Skeletal muscle tissue (tissue), 4 donors: Measurements from ENCODE around the gene DRC3. TPM values are rescaled to one million over a fixed set of nuclear protein-coding genes. Genes with fewer than 3 reads are reported as not detected.

Experiments used
- H3K27ac ChIP-seq: one replicate; pipeline ENCODE4 v1.7.0; 2013; ENCODE audit warnings: mild to moderate bottlenecking, low read depth, low read length, inconsistent platforms
- H3K27me3 ChIP-seq, 3 donors: one replicate each; pipeline ENCODE4 v1.7.0; 2013; ENCODE audit warnings: low read length in 3 of 3; ENCODE audit not compliant: control insufficient read depth in 3 of 3, insufficient read depth in 3 of 3
- H3K36me3 ChIP-seq, 3 donors: one replicate each; pipeline ENCODE4 v1.7.0; 2013; ENCODE audit warnings: low read length in 3 of 3; ENCODE audit not compliant: control insufficient read depth in 3 of 3, insufficient read depth in 3 of 3
- H3K4me1 ChIP-seq, 3 donors: one replicate each; pipeline ENCODE4 v1.7.0; 2013; ENCODE audit warnings: low read length in 3 of 3, mild to moderate bottlenecking in 3 of 3; ENCODE audit not compliant: control insufficient read depth in 3 of 3, insufficient read depth in 3 of 3
- H3K4me3 ChIP-seq, 3 donors: one replicate each; pipeline ENCODE4 v1.7.0; 2013; ENCODE audit warnings: low read length in 3 of 3
- H3K9ac ChIP-seq, 3 donors: one replicate each; pipeline ENCODE4 v1.7.0; 2013; ENCODE audit warnings: low read length in 3 of 3, mild to moderate bottlenecking in 3 of 3, moderate library complexity in 2 of 3, low read depth in 1 of 3
- H3K9me3 ChIP-seq, 3 donors: one replicate each; pipeline ENCODE4 v1.7.0; 2013; ENCODE audit warnings: low read length in 3 of 3; ENCODE audit not compliant: control insufficient read depth in 3 of 3
- total RNA-seq: library from RNA; depleted of rRNA; stranded (reverse); fragments of >200 nt; gene quantifications from one replicate; pipeline ENCODE4 v1.2.3, GENCODE V29; 2014
- donor health status: Osteomylitis.

The DRC3 gene
- total RNA-seq, 1 donor from 2014 or later = 1.0 TPM

DNA sequence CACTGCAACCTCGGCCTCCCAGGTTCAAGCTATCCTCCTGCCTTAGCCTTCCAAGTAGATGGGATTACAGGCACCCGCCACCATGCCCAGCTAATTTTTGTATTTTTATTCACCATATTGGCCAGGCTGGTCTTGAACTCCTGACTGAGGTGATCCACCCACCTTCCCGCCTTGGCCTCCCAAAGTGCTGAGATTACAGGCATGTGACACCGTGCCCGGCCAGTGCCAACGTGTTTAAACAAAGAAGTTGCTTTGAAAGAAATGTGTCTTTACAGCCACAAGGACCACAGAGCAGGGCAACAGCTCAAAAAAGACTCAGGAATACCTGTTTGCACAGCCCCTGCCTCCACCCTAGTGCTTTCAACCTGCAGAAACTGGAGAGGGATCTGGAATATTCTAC is 41.3 kb downstream of the DRC3 start:
- no peaks in the 10 kb centered on the region for H3K27me3 ChIP-seq
- H3K27ac ChIP-seq = no peak overlapping the region
- H3K9me3 ChIP-seq = no peaks in the 10 kb centered on the region
- H3K9ac ChIP-seq = no peak overlapping the region
- no peak overlapping the region for H3K4me3 ChIP-seq
- H3K4me1 ChIP-seq = peaks cover 7 to 8% (median 8%) of the 10 kb centered on the region in 3 donors
- H3K36me3 ChIP-seq = peaks cover 17 to 23% (median 20%) of the 10 kb centered on the region in 3 donors

DNA sequence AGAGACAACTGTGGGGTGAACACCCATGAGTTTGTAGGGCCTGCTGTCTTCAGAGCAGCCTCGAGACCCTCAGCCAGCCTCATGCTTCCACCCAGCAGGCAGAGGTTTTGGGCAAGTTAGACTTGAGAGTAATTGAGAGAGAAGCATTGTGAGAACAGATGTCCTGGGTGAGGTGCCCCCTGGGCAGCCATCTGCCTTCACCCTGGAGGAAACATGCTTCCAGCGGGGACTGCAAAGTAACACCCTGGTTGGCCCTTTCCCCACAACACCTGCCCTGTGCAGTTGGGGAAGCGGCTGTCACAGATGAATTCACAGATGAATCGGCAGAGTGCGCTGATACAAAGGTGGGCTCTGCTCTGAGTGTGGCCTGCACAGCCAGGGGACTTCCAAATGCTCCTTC is 42.9 kb downstream of the DRC3 start:
- Histone ChIP-seq H3K9ac (no peak overlapping the region), H3K9me3 (no peaks in the 10 kb centered on the region), H3K27me3 (no peaks in the 10 kb centered on the region), H3K27ac (no peak overlapping the region), H3K4me1 (peaks cover 8 to 10% (median 8%) of the 10 kb centered on the region in 3 donors), H3K36me3 (peaks cover 17 to 20% (median 20%) of the 10 kb centered on the region in 3 donors), H3K4me3 (no peak overlapping the region)

DNA sequence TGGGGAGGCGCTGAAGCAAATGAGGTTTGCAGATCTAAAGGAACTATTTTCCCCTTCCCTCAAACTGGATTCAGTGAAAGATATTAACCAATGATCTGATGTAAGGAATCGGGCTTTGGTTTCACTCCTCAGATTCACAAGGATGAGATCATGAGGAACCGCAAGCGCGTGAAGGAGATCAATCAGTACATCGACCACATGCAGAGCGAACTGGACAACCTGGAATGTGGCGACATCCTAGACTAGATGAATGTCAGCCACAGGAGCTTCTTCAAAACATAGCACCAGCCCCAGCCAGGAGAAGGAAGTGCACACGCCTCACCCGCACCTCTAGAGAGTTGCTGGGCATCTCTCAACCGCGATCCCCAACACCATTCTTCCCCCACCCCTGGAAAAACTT is 43.8 kb downstream of the DRC3 start:
- H3K9ac ChIP-seq = no peak overlapping the region
- H3K27me3 ChIP-seq = no peaks in the 10 kb centered on the region
- H3K9me3 ChIP-seq = no peaks in the 10 kb centered on the region
- no peak overlapping the region for H3K27ac ChIP-seq
- H3K4me1 ChIP-seq = peaks cover 11 to 16% (median 13%) of the 10 kb centered on the region in 3 donors
- no peak overlapping the region for H3K4me3 ChIP-seq
- H3K36me3 ChIP-seq = peaks cover 17 to 21% (median 19%) of the 10 kb centered on the region in 3 donors

DNA sequence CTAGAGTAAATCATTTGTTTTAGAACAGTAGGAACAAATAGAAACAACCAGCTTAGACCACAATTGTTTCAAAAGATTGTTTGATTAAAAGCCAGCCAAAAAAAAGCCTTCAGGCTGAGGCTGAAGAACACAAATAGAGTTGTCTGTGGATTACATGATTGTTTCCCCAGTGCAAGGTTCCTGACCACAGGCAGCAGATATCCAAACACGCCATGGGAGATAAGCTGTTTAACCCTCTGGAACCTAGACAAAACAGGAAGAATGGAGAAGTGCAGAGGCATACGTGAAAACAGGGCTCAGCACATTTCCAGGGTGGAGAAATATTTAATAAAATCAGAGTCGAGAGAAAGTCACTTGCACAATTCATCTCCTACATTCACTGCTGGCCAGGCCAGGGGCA is 45.3 kb downstream of the DRC3 start:
- no peaks in the 10 kb centered on the region for H3K27me3 ChIP-seq
- peaks cover 15 to 21% (median 19%) of the 10 kb centered on the region in 3 donors for H3K36me3 ChIP-seq
- H3K9me3 ChIP-seq = no peaks in the 10 kb centered on the region
- peaks cover 14 to 17% (median 17%) of the 10 kb centered on the region in 3 donors for H3K4me1 ChIP-seq
- no peak overlapping the region for H3K27ac ChIP-seq
- no peak overlapping the region for H3K4me3 ChIP-seq
- no peak overlapping the region for H3K9ac ChIP-seq

DNA sequence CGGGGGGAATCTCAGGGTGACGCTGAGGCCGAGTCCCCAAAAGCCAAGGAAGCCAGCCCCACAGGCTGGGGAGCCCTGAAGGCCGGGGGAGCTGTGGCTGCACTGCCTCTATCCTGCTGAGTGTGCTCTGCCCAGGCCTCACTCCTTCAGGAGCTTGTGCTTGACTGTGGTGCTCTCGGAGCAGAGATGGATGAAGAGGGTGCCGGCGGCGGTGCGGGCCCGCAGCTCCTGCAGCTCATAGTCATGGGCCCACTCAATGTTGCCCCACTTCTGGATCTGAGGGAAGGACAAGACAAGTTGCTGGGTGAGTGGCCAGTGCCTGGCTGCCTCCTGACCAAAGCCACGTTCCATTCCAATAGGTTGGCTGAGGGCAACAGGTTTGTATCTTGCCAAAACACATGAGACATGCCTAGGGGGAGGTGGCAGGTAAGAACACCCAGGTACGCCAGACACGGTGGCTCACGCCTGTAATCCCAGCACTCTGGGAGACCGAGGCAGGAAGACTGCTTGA is 45.8 kb downstream of the DRC3 start:
- Histone ChIP-seq H3K9ac (no peak overlapping the region), H3K36me3 (peaks cover 15 to 19% (median 19%) of the 10 kb centered on the region in 3 donors), H3K4me3 (no peak overlapping the region), H3K27ac (no peak overlapping the region), H3K27me3 (no peaks in the 10 kb centered on the region), H3K4me1 (peaks cover 14 to 17% (median 17%) of the 10 kb centered on the region in 3 donors), H3K9me3 (no peaks in the 10 kb centered on the region)

DNA sequence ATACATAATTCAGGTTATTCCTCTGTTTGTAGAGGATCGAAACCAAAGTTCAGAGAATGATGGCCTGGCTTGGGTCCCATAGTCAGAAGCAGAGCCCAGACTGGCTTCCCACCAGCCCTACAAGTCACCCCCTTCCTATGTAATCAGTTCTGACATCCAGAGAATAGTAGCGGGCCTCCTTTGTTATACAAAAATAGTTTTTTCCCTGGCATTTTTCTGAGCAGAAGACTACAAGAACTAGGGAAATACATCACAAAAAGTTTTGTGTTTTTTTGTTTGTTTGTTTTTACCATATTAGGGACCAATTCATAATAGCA is 47.1 kb downstream of the DRC3 start:
- H3K27me3 ChIP-seq = no peaks in the 10 kb centered on the region
- H3K9ac ChIP-seq = no peak overlapping the region
- peaks cover 15 to 26% (median 23%) of the 10 kb centered on the region in 3 donors for H3K36me3 ChIP-seq
- H3K9me3 ChIP-seq = no peaks in the 10 kb centered on the region
- H3K4me3 ChIP-seq = no peak overlapping the region
- no peak overlapping the region for H3K27ac ChIP-seq
- peaks cover 14 to 17% (median 17%) of the 10 kb centered on the region in 3 donors for H3K4me1 ChIP-seq

DNA sequence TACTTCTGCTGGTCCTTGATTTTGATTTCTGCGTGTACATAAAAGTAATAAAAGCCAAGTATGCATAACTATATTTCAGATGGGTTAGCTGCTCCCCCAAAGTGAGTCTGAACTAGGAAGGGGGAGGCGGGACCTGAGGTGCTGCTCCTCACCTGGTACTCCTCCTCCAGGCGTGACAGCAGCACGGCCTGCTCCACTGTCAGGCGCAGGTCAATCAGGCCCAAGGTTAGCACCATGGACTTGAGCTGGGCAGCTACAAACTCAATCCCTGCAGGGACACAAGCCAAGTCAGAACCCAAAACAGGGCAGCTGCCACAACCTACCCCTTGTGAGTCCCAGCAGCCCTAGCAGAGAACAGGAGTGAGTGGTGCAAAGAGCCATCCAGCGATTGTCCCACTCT is 48.3 kb downstream of the DRC3 start:
- H3K4me3 ChIP-seq = no peak overlapping the region

DNA sequence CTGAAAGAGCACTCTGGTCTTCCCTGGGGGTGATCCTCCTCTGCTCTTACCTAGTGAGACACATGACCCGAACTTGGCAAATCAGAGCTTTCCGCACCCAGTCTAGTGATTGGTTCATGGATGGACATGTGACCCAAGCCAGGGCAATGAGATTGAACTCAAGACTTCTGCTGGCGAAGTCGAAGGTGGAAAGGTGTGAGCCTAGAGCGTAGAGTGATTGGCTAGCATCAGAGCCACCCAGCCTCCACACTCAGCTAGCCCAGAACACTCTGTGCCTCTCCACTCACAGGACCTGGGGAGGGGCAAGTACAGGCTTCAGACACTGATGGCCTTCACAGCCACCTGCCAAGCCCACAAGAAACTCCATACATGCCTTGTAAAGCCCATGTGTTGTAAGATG is 48.7 kb downstream of the DRC3 start:
- no peak overlapping the region for H3K4me3 ChIP-seq
- H3K27me3 ChIP-seq = no peaks in the 10 kb centered on the region
- H3K27ac ChIP-seq = no peak overlapping the region
- no peaks in the 10 kb centered on the region for H3K9me3 ChIP-seq
- peaks cover 14 to 24% (median 20%) of the 10 kb centered on the region in 3 donors for H3K4me1 ChIP-seq
- H3K36me3 ChIP-seq = peaks cover 8 to 21% (median 15%) of the 10 kb centered on the region in 3 donors
- no peak overlapping the region for H3K9ac ChIP-seq

More for the DNA sequence above, 48.3 kb downstream of the DRC3 start:
- no peaks in the 10 kb centered on the region for H3K27me3 ChIP-seq
- no peak overlapping the region for H3K9ac ChIP-seq
- H3K36me3 ChIP-seq = peaks cover 9 to 21% (median 15%) of the 10 kb centered on the region in 3 donors
- no peaks in the 10 kb centered on the region for H3K9me3 ChIP-seq
- H3K27ac ChIP-seq = no peak overlapping the region
- H3K4me1 ChIP-seq = peaks cover 14 to 20% (median 17%) of the 10 kb centered on the region in 3 donors

DNA sequence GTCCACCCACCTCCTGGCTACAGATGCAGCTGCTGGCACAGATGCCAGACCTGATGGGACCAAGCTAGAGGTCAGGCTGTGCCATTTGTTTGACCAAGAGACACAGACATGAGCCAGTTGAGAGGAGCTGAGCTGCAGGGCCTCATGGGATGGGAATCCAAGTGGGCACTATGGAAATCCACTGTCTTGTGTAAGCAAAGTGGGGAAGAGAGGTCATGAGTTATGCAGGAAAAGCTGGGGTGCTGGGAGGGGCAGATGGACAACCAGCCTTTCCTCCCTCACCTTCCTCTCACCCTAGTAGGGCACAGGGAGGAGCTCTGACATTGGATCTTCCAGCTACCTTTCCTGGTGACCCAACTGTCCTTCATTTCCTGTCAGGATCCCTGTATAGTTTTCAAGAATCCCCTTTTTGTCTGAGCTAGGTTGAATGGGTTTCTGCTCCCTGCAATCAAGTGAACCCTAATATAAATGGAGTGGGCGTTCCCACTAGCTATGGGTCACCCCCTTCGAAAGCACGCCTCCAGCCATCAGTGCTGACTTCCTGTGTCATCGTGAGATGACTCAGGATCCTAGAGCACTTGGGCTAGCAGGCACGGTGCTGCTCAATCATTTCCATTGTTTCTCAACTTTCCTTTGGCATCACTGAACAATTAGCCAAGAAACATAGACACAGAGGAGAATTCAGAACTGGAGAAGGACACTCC is 52.7 kb downstream of the DRC3 start:
- no peak overlapping the region for H3K9ac ChIP-seq
- H3K27me3 ChIP-seq = no peaks in the 10 kb centered on the region
- H3K4me3 ChIP-seq = no peak overlapping the region
- peaks cover 2 to 19% (median 10%) of the 10 kb centered on the region in 3 donors for H3K36me3 ChIP-seq
- no peaks in the 10 kb centered on the region for H3K9me3 ChIP-seq
- H3K4me1 ChIP-seq = peaks cover 25 to 43% (median 33%) of the 10 kb centered on the region in 3 donors
- no peak overlapping the region for H3K27ac ChIP-seq

DNA sequence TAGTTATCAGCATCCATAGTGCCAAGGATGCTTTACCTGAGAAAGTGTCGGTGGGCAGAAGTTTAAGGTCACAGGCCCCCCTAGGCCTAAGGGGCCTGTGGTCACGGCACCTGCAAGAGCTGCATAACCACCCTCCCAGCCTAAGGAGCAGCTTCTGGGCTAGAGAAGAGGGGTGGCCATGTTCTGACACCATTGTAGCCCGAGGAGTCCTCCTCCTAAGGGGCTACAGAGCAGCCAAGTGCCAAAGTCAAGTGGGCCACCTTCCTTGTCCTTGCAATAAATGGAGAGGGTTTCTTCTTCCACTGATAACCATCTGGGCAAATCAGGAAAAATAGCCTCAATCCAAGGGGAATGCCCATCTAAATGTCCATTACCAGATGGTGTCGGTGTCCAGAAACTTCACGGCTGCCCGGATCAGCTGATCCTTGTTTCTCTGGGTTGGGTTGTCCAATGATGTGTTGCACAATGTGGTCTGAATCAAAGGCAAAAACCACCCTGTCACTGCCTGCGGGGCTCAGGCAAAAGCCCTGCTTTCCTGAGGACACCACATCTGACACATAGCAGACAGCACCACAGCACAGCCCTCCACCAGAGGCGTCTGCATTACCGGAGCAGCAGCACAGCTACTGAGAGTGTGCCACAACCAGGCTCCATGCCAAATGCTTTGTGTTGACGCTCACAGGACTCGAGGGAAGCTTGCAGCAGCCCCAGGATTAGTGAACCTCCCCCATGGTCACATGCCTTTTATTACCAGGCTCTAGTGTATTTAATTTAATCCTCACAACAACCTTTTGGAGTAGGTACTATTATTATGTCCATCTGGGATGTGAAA is 53.5 kb downstream of the DRC3 start:
- H3K27ac ChIP-seq = no peak overlapping the region
- H3K27me3 ChIP-seq = no peaks in the 10 kb centered on the region
- H3K4me3 ChIP-seq = no peak overlapping the region
- peaks cover 2 to 16% (median 10%) of the 10 kb centered on the region in 3 donors for H3K36me3 ChIP-seq
- H3K4me1 ChIP-seq = peaks cover 22 to 40% (median 30%) of the 10 kb centered on the region in 3 donors
- no peaks in the 10 kb centered on the region for H3K9me3 ChIP-seq
- no peak overlapping the region for H3K9ac ChIP-seq
